ENCODE measurements around the gene LIPN. TPM values are rescaled to one million over a fixed set of nuclear protein-coding genes. Genes with fewer than 3 reads are reported as not detected.

LIPN gene
- total RNA-seq, 4 donors from 2014 or later = 25.9 to 80.5 (median 39.4) TPM

DNA sequence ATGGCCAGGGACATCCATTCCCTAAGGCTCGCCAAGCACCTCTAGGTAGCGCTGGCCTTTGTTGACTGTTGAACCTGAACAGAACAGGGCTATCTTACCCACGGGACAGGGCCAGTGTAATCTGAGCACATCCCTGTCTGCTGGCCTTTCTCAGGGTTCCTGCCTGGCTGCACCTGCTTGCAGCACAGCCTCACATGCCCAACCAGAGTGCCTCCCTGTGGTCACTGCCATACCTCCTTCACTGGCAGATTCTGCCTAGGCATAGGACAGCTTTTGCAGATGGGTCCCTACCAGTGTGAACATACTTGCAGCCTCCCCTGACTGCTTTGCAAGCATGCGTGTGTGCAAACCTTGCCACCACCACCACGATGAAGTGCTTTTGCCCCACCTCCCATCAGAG is 15.8 kb upstream of the LIPN start:
- WGBS, 2 donors = 77 to 96% methylated on average over 4 to 5 of the region's 5 CpGs
- no peak overlapping the region for H3K4me3 ChIP-seq (ENCODE audit: low read depth, poor library complexity, severe bottlenecking)
- no peak for DNase-seq (ENCODE audit: low spot score in 2 of 2)
- intact Hi-C loops (cut with DNase I; ENCODE audit: low total_unique reads) = no loop called here
- TF ChIP-seq, protein P1, sequence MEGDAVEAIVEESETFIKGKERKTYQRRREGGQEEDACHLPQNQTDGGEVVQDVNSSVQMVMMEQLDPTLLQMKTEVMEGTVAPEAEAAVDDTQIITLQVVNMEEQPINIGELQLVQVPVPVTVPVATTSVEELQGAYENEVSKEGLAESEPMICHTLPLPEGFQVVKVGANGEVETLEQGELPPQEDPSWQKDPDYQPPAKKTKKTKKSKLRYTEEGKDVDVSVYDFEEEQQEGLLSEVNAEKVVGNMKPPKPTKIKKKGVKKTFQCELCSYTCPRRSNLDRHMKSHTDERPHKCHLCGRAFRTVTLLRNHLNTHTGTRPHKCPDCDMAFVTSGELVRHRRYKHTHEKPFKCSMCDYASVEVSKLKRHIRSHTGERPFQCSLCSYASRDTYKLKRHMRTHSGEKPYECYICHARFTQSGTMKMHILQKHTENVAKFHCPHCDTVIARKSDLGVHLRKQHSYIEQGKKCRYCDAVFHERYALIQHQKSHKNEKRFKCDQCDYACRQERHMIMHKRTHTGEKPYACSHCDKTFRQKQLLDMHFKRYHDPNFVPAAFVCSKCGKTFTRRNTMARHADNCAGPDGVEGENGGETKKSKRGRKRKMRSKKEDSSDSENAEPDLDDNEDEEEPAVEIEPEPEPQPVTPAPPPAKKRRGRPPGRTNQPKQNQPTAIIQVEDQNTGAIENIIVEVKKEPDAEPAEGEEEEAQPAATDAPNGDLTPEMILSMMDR (IDR thresholded peaks at IDR 0.05) = no peak
- TF ChIP-seq POLR2A (IDR thresholded peaks at IDR 0.05) = no peak

DNA sequence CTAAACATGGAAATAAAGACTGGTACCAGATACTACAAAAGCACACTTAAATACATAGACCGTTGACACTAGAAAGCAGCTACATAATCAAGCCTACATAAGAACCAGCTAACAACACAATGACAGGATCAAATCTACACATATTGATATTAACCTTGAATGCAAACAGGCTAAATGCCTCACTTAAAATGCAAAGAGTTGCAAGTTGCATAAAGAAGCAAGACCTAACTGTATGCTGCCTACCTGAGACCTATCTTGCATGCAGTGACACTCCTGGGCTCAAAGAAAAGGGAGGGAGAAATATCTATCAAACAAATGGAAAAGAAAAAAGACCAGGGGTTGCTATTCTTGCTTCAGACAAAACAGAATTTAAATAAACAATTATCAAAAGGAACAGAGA is 14.2 kb upstream of the LIPN start:
- H3K4me3 ChIP-seq (ENCODE audit: low read depth, poor library complexity, severe bottlenecking) = no peak overlapping the region
- no peak for TF ChIP-seq POLR2A (IDR thresholded peaks at IDR 0.05)
- TF ChIP-seq, protein P1 (IDR thresholded peaks at IDR 0.05) = no peak
- DNase-seq (ENCODE audit: low spot score in 2 of 2) = no peak
- intact Hi-C loops (cut with DNase I; ENCODE audit: low total_unique reads) = no loop called here
- 85 to 94% methylated on average over 1 of the region's 1 CpG for WGBS, 2 donors

DNA sequence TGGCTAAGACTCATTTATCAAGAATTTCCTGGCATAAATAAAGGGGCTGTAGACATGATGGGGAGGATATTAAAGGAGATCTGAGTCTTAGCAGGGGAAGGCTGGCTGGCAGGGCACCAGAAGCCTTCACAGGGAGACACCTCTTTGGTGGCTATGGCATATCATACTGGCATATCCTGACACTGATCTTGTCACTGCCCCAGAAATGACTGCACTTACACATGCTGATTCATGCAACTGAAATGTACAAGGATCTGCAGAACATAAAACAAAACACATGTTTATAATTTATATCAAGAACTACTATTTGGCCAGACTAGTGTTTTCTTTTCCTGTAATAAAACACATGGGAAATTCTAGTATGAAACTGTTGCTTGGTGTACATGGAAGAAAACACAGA is 5.5 kb upstream of the LIPN start:
- intact Hi-C loops (cut with DNase I; ENCODE audit: low total_unique reads) = no loop called here
- TF ChIP-seq, protein P1 (IDR thresholded peaks at IDR 0.05) = no peak
- TF ChIP-seq POLR2A (IDR thresholded peaks at IDR 0.05) = no peak
- no peak overlapping the region for H3K4me3 ChIP-seq (ENCODE audit: low read depth, poor library complexity, severe bottlenecking)
- DNase-seq (ENCODE audit: low spot score in 2 of 2) = no peak

DNA sequence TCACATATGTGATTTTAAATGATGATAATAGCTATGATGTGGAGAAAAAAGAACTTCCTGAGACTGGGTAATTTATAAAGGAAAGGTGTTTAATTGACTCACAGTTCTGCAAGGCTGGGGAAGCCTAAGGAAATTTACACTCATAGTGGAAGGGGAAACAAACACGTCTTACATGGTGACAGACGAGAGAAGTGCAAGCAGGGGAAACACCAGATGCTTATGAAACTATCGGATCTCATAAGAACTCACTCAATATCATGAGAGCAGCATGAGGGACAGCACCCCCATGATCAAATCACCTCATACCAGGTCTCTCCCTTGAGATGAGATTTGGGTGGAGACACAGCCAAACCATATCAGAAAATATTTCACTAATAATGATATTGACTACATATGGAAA is 4.1 kb upstream of the LIPN start:
- intact Hi-C loops (cut with DNase I; ENCODE audit: low total_unique reads) = no loop called here
- no peak overlapping the region for H3K4me3 ChIP-seq (ENCODE audit: low read depth, poor library complexity, severe bottlenecking)
- TF ChIP-seq, protein P1 (IDR thresholded peaks at IDR 0.05) = no peak
- TF ChIP-seq POLR2A (IDR thresholded peaks at IDR 0.05) = no peak
- DNase-seq (ENCODE audit: low spot score in 2 of 2) = no peak
- WGBS, 2 donors = 64 to 72% methylated on average over 3 of the region's 3 CpGs

DNA sequence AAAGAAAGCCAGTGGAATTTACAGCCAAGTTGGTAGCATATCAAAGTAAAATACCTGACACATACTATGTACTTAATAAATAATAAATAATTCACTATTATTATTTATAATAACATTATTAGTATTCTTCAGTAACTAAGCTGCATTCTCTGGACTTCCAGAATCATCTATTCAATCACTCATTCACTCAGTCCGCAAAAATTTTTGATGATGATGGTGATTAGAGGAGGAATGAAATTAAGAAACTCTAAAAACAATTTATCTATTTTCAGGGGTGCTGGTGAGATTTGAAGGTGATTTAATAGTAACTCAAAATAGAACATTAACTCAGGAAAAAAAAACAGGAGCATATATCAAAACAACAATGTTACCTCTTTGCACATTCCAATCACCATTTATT is 3.2 kb upstream of the LIPN start:
- 0 to 56% methylated on average over 1 of the region's 1 CpG for WGBS, 2 donors

DNA sequence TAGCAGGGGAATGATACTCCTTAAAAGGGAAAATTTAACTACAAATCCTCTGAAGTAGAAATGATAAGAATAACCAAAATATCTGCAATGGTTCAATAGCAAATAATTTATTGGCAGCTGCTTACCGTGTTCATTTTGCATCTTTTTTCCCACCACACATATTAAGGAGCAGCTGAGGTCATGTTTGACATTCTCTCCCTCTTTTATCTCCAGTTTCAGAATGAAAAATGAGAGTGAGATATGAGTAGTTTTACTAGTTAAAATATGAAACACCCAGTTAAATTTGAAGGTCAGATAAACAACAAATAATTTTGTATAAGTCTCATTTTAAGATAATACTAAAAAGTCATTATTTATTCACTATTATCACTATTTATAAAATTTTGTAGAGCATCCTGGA is 3.1 kb downstream of the LIPN start:
- TF ChIP-seq POLR2A (IDR thresholded peaks at IDR 0.05) = no peak
- TF ChIP-seq, protein P1 (IDR thresholded peaks at IDR 0.05) = no peak
- intact Hi-C loops (cut with DNase I; ENCODE audit: low total_unique reads) = no loop called here

More for the DNA sequence above, 3.2 kb upstream of the LIPN start:
- no peak for TF ChIP-seq POLR2A (IDR thresholded peaks at IDR 0.05)
- TF ChIP-seq, protein P1 (IDR thresholded peaks at IDR 0.05) = no peak
- no peak overlapping the region for H3K4me3 ChIP-seq (ENCODE audit: low read depth, poor library complexity, severe bottlenecking)
- intact Hi-C loops (cut with DNase I; ENCODE audit: low total_unique reads) = no loop called here
- no peak for DNase-seq (ENCODE audit: low spot score in 2 of 2)

More for the DNA sequence above, 3.1 kb downstream of the LIPN start:
- no peak overlapping the region for H3K4me3 ChIP-seq (ENCODE audit: low read depth, poor library complexity, severe bottlenecking)
- WGBS, 2 donors = 71 to 81% methylated on average over 1 of the region's 1 CpG
- DNase-seq (ENCODE audit: low spot score in 2 of 2) = no peak
